Stimulated activated CD8-positive, alpha-beta memory T cell treated with anti-CD3 and anti-CD28 coated beads, Interleukin-15, amount 100 ng/mL, for 1 hour (primary cell): ENCODE measurements around the gene PCDH19.

Experiments
- DNase-seq: peaks from one replicate; pipeline ENCODE4 v3.0.0-alpha.2; 2020; ENCODE audit warnings: low read depth

The PCDH19 gene

DNA sequence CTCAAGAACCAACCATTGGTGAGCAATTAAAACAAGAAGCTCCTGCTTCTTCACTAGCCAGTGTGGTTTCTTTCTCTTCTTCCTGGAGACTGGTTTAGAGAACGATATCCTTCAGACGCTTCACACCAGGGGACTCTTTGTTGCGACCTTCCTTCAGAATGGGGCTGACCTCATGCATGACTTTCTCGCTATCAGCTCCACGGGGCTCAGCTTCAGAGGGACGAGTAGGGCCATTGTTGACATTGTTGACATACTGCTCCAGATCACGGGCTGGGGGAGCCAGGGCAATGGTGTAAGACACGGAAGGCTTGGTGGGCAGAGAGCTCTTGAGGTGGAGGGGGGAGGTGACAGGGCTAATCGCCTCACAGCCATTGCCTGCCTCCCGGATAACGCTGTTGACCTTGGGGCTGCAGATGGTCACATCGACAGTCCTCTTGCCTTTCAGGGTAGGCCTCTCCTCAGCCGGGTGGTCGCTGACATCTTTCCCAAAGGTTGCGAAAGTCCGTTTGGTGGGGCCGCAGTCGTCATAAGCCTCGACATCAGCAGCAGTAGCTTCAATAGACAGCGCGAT, 113.8 kb downstream of the PCDH19 start:
- DNase-seq, result no peak

DNA sequence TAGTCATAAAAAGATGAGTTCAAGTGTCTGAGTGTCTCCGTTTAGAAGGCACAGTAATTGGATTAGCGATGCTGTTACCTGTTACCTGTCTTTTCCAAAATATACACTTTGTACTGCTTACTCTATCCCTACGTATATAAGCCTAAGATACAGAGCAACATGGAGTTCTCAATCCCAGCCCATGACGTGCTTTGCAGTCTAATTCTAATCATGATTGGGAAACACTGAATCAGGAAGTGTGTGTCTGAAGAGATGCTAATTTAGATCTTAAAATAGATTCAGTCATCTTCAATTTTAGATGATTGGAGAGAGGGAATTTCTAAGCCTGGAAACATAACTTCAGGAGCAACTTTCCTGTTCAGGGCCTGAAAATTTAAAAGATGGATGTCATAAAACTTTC, 115.1 kb downstream of the PCDH19 start:
- DNase-seq, result no peak

DNA sequence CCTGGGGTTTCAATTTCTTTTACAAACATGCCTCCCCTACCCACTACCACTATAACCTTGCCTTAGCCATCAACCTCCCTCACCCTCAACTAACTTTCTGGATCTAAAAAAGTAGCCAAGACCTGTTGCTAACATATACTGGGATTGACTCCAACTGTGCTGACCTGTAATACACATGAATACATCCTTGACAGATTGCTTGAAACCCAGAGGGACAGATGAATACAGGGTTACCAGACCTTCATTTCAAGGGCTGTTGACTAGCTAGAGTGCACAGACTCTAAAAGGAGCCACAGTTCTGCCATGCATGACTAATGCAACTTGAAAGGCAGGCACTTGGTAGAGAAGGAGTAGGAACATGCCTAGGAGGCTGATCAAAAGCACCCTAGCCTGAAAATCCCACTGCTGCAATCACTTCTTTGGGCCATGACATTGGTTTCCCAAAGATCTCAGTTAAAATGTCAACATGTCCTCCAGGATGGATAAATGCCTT, 121.0 kb downstream of the PCDH19 start:
- no peak for DNase-seq

- DNase-seq, result no peak
These were observed 132.8 kb downstream of the PCDH19 start for GRCh38 chrX:100277231-100277630.

- DNase-seq, result no peak
These were observed 135.2 kb downstream of the PCDH19 start for GRCh38 chrX:100274916-100275315.

DNA sequence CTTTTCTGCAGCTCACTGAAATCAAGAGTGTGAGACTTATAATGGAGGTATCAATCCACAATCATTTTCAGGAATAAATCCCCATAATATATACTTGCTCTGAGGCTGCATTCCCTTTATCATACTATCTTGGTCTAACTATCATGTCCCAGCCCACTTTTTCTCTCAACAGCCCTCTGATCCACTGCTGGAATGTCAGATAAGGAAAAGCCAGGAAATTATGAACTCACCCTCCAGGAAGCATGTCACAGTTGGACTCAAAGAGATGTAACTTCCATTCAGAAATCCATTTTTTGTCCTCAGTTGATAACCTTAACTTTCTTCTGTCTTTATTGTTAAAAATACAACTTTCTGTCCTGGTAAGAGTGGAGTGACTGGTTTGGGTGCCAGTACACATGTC, 144.9 kb downstream of the PCDH19 start:
- no peak for DNase-seq

GRCh38 chrX:100264200-100264599, 145.9 kb downstream of the PCDH19 start:
- no peak for DNase-seq

- DNase-seq, result no peak
These were observed 146.4 kb downstream of the PCDH19 start for GRCh38 chrX:100263650-100264049.

DNA sequence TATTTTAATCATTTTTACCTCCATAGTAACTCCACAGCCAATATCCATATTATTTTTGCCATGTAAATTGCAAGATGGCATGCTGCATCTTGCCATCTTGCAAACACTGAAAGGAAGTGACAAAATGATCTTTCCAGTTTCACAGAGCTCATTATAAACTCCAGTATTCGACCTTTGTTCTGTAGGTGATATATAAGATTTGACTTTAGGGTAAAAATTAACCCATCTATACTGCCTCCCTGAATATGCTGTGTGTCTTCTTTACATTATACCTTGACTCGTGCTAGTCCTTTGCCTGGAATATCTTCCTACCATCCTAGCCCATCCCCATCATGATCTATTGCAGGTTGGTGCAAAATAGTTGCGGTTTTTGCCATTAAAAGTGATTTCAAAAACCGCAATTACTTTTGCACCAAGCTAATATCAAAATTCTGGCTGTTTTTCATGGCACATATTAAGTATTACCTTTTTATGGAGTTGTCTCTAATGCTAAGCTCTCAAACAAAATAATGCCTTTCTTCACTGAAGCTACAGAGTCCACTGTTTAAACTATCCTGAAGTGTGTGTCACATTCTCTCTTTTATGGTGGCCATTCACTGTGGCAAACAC, 161.1 kb downstream of the PCDH19 start:
- no peak for DNase-seq

GRCh38 chrX:100247826-100248225, 162.2 kb downstream of the PCDH19 start:
- no peak for DNase-seq

DNA sequence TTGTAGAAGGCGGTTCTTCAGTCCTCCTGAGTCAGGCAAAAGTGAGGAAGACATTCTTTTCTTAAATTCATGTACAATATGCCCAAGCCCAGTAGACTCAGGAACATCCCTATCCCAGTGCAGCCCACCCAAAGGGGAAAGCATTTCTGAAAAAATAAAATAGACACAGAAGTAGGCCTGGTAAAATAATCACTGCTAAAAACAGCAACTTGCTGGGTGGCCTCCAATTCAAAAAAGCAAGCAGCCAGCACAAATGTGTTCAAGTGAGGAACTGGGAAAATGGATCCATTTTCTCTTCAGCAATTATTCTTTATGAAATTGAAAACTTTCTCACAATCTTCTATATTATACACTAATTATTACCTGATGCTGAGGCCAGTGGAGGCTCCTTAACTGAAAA, 165.4 kb downstream of the PCDH19 start:
- DNase-seq, result no peak
